Esophagus (tissue), 2 donors: ENCODE data around the gene SPOCD1. TPM values are rescaled to one million over a fixed set of nuclear protein-coding genes. Genes with fewer than 3 reads are reported as not detected.
A peak's percentile ranks its signal among the peaks of the same experiment; 100 is the strongest.

ENCODE experiments used
- H3K27ac ChIP-seq, 2 donors: one replicate each; pipeline ENCODE4 v1.5.1; 2013; ENCODE audit warnings: low read depth in 2 of 2, mild to moderate bottlenecking in 2 of 2, inconsistent platforms in 1 of 2, low read length in 1 of 2, moderate library complexity in 1 of 2
- H3K27me3 ChIP-seq, 2 donors: one replicate each; pipeline ENCODE4 v1.6.1; 2013; ENCODE audit warnings: low read length in 2 of 2, control low read depth in 1 of 2, mild to moderate bottlenecking in 1 of 2; ENCODE audit not compliant: insufficient read depth in 2 of 2, control insufficient read depth in 1 of 2
- H3K36me3 ChIP-seq, 2 donors: one replicate each; pipeline ENCODE4 v1.6.1; 2013; ENCODE audit warnings: low read length in 1 of 2; ENCODE audit not compliant: control insufficient read depth in 2 of 2, insufficient read depth in 2 of 2
- H3K4me1 ChIP-seq, 2 donors: one replicate each; pipeline ENCODE4 v1.6.1; 2013; ENCODE audit warnings: low read length in 1 of 2; ENCODE audit not compliant: control insufficient read depth in 2 of 2, insufficient read depth in 2 of 2
- H3K4me3 ChIP-seq, 2 donors: one replicate each; pipeline ENCODE4 v1.5.1; 2013; ENCODE audit warnings: low read length in 2 of 2, mild to moderate bottlenecking in 2 of 2, low read depth in 1 of 2, moderate library complexity in 1 of 2
- H3K9me3 ChIP-seq, 2 donors: one replicate each; pipeline ENCODE4 v1.6.1; 2013; ENCODE audit warnings: mild to moderate bottlenecking in 2 of 2, low read depth in 1 of 2, low read length in 1 of 2, moderate library complexity in 1 of 2; ENCODE audit not compliant: control insufficient read depth in 2 of 2, insufficient read depth in 1 of 2
- WGBS, 2 donors: extraction: QIAGEN DNeasy Blood & Tissue Kit; methylation state at CpG; one replicate each; pipeline ENCODE4 v1.1.7; 2013; 5-methylcytosine and 5-hydroxymethylcytosine counted together
- polyA plus RNA-seq, 2 donors: library from polyadenylated mRNA; stranded (reverse); fragments of 200-250 nt; gene quantifications; one replicate each; pipeline ENCODE4 v1.2.3, GENCODE V29; 2013
- donor health status: healthy with polysubstance abuse.
- donor health status: Bipolar disorder and iron deficiency.

The SPOCD1 gene
- polyA plus RNA-seq, 2 donors = 0.08 to 0.13 TPM

- no peaks in the 10 kb centered on the region for H3K36me3 ChIP-seq
- no peak overlapping the region for H3K4me3 ChIP-seq
- no peaks in the 10 kb centered on the region for H3K4me1 ChIP-seq
- 84 to 86% methylated on average over 11 of the region's 11 CpGs for WGBS, 2 donors
- H3K9me3 ChIP-seq = no peaks in the 10 kb centered on the region
- peaks cover 0 to 3% of the 10 kb centered on the region in 2 donors for H3K27me3 ChIP-seq
- no peak overlapping the region for H3K27ac ChIP-seq
Observed at GRCh38 chr1:31778763-31779488, 36.9 kb downstream of the SPOCD1 start.

DNA sequence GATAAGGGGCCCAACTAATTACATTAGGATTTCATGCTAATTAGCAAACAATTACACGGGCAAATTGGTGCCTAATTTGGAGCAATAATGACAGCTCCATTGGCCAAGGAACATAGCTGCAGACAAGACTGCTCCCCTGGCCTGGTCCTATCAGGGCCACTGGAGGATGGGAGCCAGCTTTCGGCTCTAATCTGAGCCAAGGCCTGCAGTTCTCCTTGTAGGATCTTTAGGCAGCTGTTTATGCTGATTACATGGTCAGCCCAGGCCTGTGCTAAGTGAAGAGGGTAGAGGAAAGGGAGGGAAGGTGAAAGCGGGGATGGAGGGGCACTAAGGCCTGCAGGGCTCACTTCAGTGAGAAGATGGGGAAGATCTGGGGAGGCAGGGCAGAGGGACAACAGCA is 39.3 kb downstream of the SPOCD1 start:
- H3K36me3 ChIP-seq = no peaks in the 10 kb centered on the region
- WGBS, 2 donors = 76 to 79% methylated on average over 3 of the region's 3 CpGs
- H3K27me3 ChIP-seq = peaks cover 0 to 15% of the 10 kb centered on the region in 2 donors
- no peak overlapping the region for H3K27ac ChIP-seq
- H3K4me1 ChIP-seq = peaks cover 12 to 13% of the 10 kb centered on the region in 2 donors
- peaks cover 0 to 6% of the 10 kb centered on the region in 2 donors for H3K9me3 ChIP-seq
- H3K4me3 ChIP-seq = no peak overlapping the region

GRCh38 chr1:31776032-31776431 is 39.8 kb downstream of the SPOCD1 start:
- Histone ChIP-seq H3K4me3 (no peak overlapping the region), H3K27me3 (peaks cover 0 to 15% of the 10 kb centered on the region in 2 donors), H3K36me3 (no peaks in the 10 kb centered on the region), H3K27ac (no peak overlapping the region), H3K4me1 (peaks cover 12 to 13% of the 10 kb centered on the region in 2 donors), H3K9me3 (peaks cover 0 to 6% of the 10 kb centered on the region in 2 donors)
- WGBS, 2 donors = 85 to 90% methylated on average over 5 of the region's 5 CpGs

DNA sequence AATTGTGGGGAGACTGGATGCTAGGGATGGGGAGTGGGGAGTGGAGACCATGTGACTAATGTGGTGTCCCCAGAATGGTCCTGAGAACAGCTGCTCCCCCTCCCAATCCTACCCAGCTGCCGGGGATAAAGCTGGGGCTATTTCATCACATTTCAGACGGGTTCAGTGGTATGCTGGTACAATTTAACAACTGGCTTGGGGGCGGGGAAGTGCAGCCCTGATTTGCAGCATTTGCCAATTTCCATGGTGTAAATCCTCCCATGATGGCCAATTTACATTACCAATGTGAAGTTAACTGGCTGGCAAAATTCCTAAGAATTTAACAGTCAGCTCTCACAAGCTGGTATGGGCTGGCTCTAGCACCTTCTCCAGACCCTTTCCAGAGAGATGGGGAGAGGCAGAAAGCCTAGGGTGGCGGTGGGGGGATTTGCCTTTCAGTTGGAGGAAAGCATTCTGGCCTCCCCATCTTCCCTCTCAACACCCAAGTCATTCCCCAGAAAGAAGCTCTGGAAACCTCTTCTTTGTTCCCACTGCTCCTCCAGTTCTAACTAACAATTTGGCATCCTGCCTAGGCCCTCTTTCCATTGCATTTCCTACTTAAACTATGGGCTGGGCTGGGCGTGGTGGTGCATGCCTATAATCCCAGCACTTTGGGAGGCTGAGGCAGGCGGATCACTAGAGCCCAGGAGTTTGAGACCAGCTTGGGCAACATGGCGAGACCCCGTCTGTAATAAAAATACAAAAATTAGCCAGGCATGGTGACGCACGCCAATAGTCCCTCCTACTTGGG is 40.4 kb downstream of the SPOCD1 start:
- WGBS, 2 donors = 77% methylated on average over 10 of the region's 10 CpGs
- peaks cover 12 to 13% of the 10 kb centered on the region in 2 donors for H3K4me1 ChIP-seq
- peaks cover 0 to 15% of the 10 kb centered on the region in 2 donors for H3K27me3 ChIP-seq
- no peak overlapping the region for H3K4me3 ChIP-seq
- H3K36me3 ChIP-seq = no peaks in the 10 kb centered on the region
- H3K9me3 ChIP-seq = peaks cover 0 to 6% of the 10 kb centered on the region in 2 donors
- H3K27ac ChIP-seq = no peak overlapping the region

DNA sequence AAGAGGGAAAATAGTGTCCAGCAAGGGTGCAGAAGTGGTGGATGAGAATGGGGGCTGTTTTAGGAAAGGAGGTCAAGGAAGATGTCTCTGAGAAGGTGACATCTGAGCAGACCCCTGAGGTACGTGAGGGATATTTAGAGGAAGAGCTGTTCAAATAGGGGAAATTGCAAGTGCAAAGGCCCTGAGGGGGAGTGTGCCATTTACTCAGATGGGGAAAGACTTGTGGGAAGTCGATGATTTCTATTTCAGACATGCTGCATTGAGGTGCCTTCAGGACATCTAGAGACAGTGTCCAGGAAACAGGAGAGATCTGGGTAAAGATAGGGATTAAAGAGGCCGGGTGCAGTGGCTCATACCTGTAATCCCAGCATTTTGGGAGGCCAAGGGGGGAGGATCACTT is 41.3 kb downstream of the SPOCD1 start:
- no peak overlapping the region for H3K27ac ChIP-seq
- no peak overlapping the region for H3K4me3 ChIP-seq
- H3K36me3 ChIP-seq = no peaks in the 10 kb centered on the region
- peaks cover 0 to 6% of the 10 kb centered on the region in 2 donors for H3K9me3 ChIP-seq
- peaks cover 12 to 13% of the 10 kb centered on the region in 2 donors for H3K4me1 ChIP-seq
- 73 to 74% methylated on average over 3 of the region's 3 CpGs for WGBS, 2 donors
- H3K27me3 ChIP-seq = peaks cover 0 to 15% of the 10 kb centered on the region in 2 donors

DNA sequence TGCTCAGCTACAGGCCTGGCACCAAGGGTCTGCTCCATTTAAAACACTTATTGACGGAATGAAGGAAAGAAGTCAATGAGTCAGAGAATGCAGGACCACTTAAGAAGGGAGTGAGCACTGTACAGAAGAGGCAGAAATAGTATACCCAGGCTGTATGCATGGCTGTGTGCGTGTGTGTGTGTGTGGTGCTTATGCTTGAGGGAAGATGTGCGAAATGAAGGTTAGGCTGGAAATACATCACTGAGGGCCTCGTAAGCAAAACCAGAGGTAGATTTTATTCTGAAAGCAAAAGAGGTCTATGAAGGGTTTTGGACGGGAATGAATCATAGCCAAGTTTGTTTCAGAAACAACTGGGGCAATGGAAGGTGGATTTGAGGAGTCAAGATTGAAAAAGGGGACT is 42.0 kb downstream of the SPOCD1 start:
- peaks cover 0 to 6% of the 10 kb centered on the region in 2 donors for H3K9me3 ChIP-seq
- no peaks in the 10 kb centered on the region for H3K36me3 ChIP-seq
- H3K4me1 ChIP-seq = peaks cover 12 to 13% of the 10 kb centered on the region in 2 donors
- H3K27me3 ChIP-seq = peaks cover 0 to 15% of the 10 kb centered on the region in 2 donors
- H3K27ac ChIP-seq = no peak overlapping the region
- 89 to 94% methylated on average over 5 of the region's 5 CpGs for WGBS, 2 donors
- no peak overlapping the region for H3K4me3 ChIP-seq

GRCh38 chr1:31772669-31773248 is 43.1 kb downstream of the SPOCD1 start:
- Histone ChIP-seq H3K9me3 (peaks cover 0 to 6% of the 10 kb centered on the region in 2 donors), H3K36me3 (no peaks in the 10 kb centered on the region), H3K27ac (no peak overlapping the region), H3K27me3 (peaks cover 0 to 15% of the 10 kb centered on the region in 2 donors), H3K4me1 (peaks cover 12 to 13% of the 10 kb centered on the region in 2 donors), H3K4me3 (peak overlapping the region in 1 of 2 donors; percentile 12)
- WGBS, 2 donors = 16 to 17% methylated on average over 38 to 49 of the region's 49 CpGs

DNA sequence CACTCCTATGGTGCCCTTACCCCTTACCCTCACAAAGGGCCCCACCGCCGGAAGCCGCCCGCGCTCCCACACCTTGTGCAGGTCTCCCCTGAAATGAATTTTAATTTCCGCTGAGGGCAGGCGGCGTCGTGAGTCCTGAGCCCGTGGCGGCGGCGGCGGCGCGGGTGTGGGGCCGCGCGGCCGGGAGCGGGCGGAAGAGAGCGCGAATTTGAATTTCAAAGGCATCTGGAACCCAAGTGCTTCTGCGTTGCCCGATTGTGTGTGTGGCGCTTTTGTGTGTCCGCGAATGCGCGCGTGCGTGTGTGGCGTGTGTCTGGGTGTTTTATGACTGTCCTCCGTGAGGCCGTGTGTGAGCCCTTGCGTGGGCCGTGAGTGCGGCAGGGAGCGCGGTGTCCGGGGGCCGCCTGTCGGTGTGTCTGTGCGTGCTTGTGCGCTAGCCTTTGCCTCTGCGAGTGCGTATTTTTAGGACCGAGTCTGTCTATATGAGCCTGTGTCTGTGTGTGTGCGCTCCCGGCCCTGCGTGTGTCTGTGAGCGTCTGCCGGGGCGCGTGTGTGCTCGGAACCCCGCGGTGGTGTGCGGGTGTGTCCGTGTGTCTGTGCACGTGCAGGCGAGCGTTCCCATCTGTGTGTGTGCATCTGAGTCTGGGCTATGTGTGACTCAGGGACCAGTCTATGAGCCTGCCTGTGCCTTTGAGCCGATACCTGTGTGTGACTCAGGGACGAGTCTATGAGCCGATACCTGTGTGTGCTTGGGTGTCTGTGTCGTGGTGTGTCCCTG is 43.7 kb downstream of the SPOCD1 start:
- Histone ChIP-seq H3K4me1 (peaks cover 12 to 13% of the 10 kb centered on the region in 2 donors), H3K4me3 (peak overlapping the region in 1 of 2 donors; percentile 12), H3K27ac (no peak overlapping the region), H3K9me3 (peaks cover 0 to 6% of the 10 kb centered on the region in 2 donors), H3K27me3 (peaks cover 0 to 15% of the 10 kb centered on the region in 2 donors), H3K36me3 (no peaks in the 10 kb centered on the region)
- WGBS, 2 donors = 4% methylated on average over 68 of the region's 68 CpGs
